PFSK-1 (cell line): ENCODE data around the gene NKX6-2.

ENCODE experiments used
- FOXP2 ChIP-seq: optimal IDR thresholded peaks from 2 replicates; pipeline ENCODE3; 2011; ENCODE audit warnings: borderline replicate concordance, control low read depth, inconsistent platforms; ENCODE audit not compliant: insufficient read depth; ENCODE audit errors: extremely low read length, extremely low read depth
- POLR2AphosphoS5 ChIP-seq: IDR thresholded peaks from 2 replicates; pipeline ENCODE4 v1.6.1; 2012; ENCODE audit warnings: low read depth, mild to moderate bottlenecking, control low read depth, low read length, moderate library complexity
- REST ChIP-seq, 2 experiments: IDR thresholded peaks; 2 replicates each; pipeline versions ENCODE4 v1.6.1 to v1.8.0; 2011 to 2012; ENCODE audit warnings: low read depth in 2 of 2, low read length in 2 of 2, control low read depth in 1 of 2, inconsistent platforms in 1 of 2, mild to moderate bottlenecking in 1 of 2, moderate library complexity in 1 of 2; ENCODE audit not compliant: insufficient read depth in 1 of 2
- SIN3A ChIP-seq: IDR thresholded peaks from 2 replicates; pipeline ENCODE4 v1.6.1; 2012; ENCODE audit warnings: mild to moderate bottlenecking, low read length, moderate library complexity, borderline replicate concordance; ENCODE audit not compliant: insufficient read depth
- TAF1 ChIP-seq: IDR thresholded peaks from 2 replicates; pipeline ENCODE4 v1.6.1; 2012; ENCODE audit warnings: low read length, control low read depth, borderline replicate concordance; ENCODE audit not compliant: insufficient read depth

- no peak for TF ChIP-seq REST (IDR thresholded peaks at IDR 0.05; ENCODE audit: insufficient read depth in 1 of 2, low read depth in 2 of 2, low read length in 2 of 2)
- no peak for TF ChIP-seq SIN3A
- no peak for TF ChIP-seq TAF1
- no peak for TF ChIP-seq POLR2AphosphoS5
- no peak for TF ChIP-seq FOXP2
These were observed 6.2 kb downstream of the NKX6-2 start for GRCh38 chr10:132779549-132780294.
